Measurements from ENCODE around the gene PREX1.

PREX1 gene

GRCh38 chr20:48734104-48734749 lies 93.6 kb downstream of the PREX1 start:
- DNase-seq (ENCODE audit: low read depth in 2 of 2): no peak

- DNase-seq (ENCODE audit: low read depth in 2 of 2): no peak
These were observed 94.5 kb downstream of the PREX1 start for GRCh38 chr20:48733296-48733790.

GRCh38 chr20:48732081-48732829 lies 95.5 kb downstream of the PREX1 start:
- DNase-seq (ENCODE audit: low read depth in 2 of 2): no peak

- DNase-seq (ENCODE audit: low read depth in 2 of 2): no peak
These were observed 96.3 kb downstream of the PREX1 start for GRCh38 chr20:48731536-48731935.

- DNase-seq (ENCODE audit: low read depth in 2 of 2): no peak
These were observed 96.8 kb downstream of the PREX1 start for GRCh38 chr20:48730977-48731376.

GRCh38 chr20:48729538-48729937 lies 98.3 kb downstream of the PREX1 start:
- DNase-seq (ENCODE audit: low read depth in 2 of 2): no peak

GRCh38 chr20:48728042-48728825 lies 99.6 kb downstream of the PREX1 start:
- no peak for DNase-seq (ENCODE audit: low read depth in 2 of 2)

GRCh38 chr20:48727226-48727625 lies 100.6 kb downstream of the PREX1 start:
- no peak for DNase-seq (ENCODE audit: low read depth in 2 of 2)

- no peak for DNase-seq (ENCODE audit: low read depth in 2 of 2)
These were observed 102.2 kb downstream of the PREX1 start for GRCh38 chr20:48725555-48725991.

GRCh38 chr20:48724891-48725554 lies 102.8 kb downstream of the PREX1 start:
- DNase-seq (ENCODE audit: low read depth in 2 of 2): no peak

- no peak for DNase-seq (ENCODE audit: low read depth in 2 of 2)
These were observed 103.4 kb downstream of the PREX1 start for GRCh38 chr20:48724382-48724781.

GRCh38 chr20:48723308-48724264 lies 104.2 kb downstream of the PREX1 start:
- DNase-seq (ENCODE audit: low read depth in 2 of 2): no peak

- DNase-seq (ENCODE audit: low read depth in 2 of 2): no peak
These were observed 105.0 kb downstream of the PREX1 start for GRCh38 chr20:48722737-48723191.

GRCh38 chr20:48722002-48722731 lies 105.6 kb downstream of the PREX1 start:
- DNase-seq (ENCODE audit: low read depth in 2 of 2): no peak

GRCh38 chr20:48721324-48722001 lies 106.3 kb downstream of the PREX1 start:
- DNase-seq (ENCODE audit: low read depth in 2 of 2): no peak

GRCh38 chr20:48720256-48720985 lies 107.4 kb downstream of the PREX1 start:
- no peak for DNase-seq (ENCODE audit: low read depth in 2 of 2)

GRCh38 chr20:48719598-48720255 lies 108.1 kb downstream of the PREX1 start:
- no peak for DNase-seq (ENCODE audit: low read depth in 2 of 2)
